Esophagus squamous epithelium (tissue), 5 donors: ENCODE measurements around the gene MEIKIN. TPM values are rescaled to one million over a fixed set of nuclear protein-coding genes. Genes with fewer than 3 reads are reported as not detected.

Experiments used
- DNase-seq: peaks from one replicate; lab custom pipeline; 2025; lab: John Stamatoyannopoulos, UW
- H3K27ac ChIP-seq, 4 donors: fragments of 200-600 bp; sonication (generic); one replicate each; pipeline ENCODE4 v1.5.1; 2016 to 2019; ENCODE audit warnings: mild to moderate bottlenecking in 1 of 4
- H3K27me3 ChIP-seq, 4 donors: fragments of 200-600 bp; sonication (generic); 1 replicate in 3 of 4; 2 replicates in 1 of 4; pipeline versions ENCODE4 v1.5.1 to v1.6.0; 2017 to 2021; ENCODE audit warnings: antibody characterized with exemption in 1 of 4
- H3K36me3 ChIP-seq, 3 donors: fragments of 200-600 bp; sonication (generic); one replicate each; pipeline ENCODE4 v1.5.1; 2016 to 2019
- H3K4me1 ChIP-seq, 3 donors: fragments of 200-600 bp; sonication (generic); one replicate each; pipeline ENCODE4 v1.5.1; 2017 to 2019
- H3K4me3 ChIP-seq, 4 donors: fragments of 200-600 bp; sonication (generic); 1 replicate in 3 of 4; 2 replicates in 1 of 4; pipeline ENCODE4 v1.5.1; 2016 to 2019; ENCODE audit warnings: mild to moderate bottlenecking in 2 of 4, moderate library complexity in 1 of 4
- H3K9me3 ChIP-seq, 3 donors: fragments of 200-600 bp; sonication (generic); one replicate each; pipeline ENCODE4 v1.5.1; 2016 to 2019
- CTCF ChIP-seq, 6 experiments: fragments of 450-650 bp in 4 of 6; fragments of 200-600 bp in 2 of 6; sonication (generic) in 2 of 6; IDR thresholded peaks; one replicate each; pipeline ENCODE4 v1.5.1; 2016 to 2019; ENCODE audit warnings: antibody characterized with exemption in 6 of 6, mild to moderate bottlenecking in 4 of 6, moderate library complexity in 4 of 6
- POLR2A ChIP-seq, 4 donors: fragments of 450-650 bp; IDR thresholded peaks; one replicate each; pipeline ENCODE4 v1.6.1; 2017; ENCODE audit warnings: antibody characterized with exemption in 4 of 4, mild to moderate bottlenecking in 4 of 4, moderate library complexity in 3 of 4
- WGBS, 2 donors: methylation state at CpG; one replicate each; pipeline ENCODE4 v1.1.5; 2018; 5-methylcytosine and 5-hydroxymethylcytosine counted together
- intact Hi-C: fragments of 100-400 bp; cut with DNase I; formaldehyde crosslinking; loops from one replicate; pipeline ENCODE4 v1.15.0; 2022
- total RNA-seq, 4 donors: library from RNA; depleted of rRNA; stranded (reverse); fragments of >200 nt; gene quantifications; one replicate each; pipeline ENCODE4 v1.1.0, GENCODE V29; 2016
- donor health status: DM: yes; HTN: yes; CAD: no.

MEIKIN gene
- total RNA-seq, 4 donors from 2014 or later, result not detected

DNA sequence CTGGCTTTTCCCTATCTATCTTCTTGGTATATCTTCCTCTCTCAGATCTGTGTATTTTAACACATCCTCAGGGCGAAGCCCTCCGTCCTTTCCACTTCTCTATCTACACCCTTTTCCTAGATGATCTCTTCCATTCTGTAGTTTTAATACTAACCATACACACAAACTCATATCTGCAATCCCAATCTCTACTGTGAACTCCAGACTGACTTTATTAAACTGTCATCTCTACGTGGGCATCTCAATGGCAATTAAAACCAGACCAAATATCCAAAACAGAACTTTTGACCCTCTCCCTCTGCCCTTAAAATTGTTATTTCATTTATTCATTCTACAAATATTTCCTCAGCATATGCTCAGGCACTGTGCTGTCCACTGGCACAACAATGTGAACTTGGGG, 155.7 kb downstream of the MEIKIN start:
- Histone ChIP-seq H3K4me1 (peaks cover 4 to 44% (median 8%) of the 10 kb centered on the region in 3 donors), H3K4me3 (no peak overlapping the region), H3K9me3 (no peaks in the 10 kb centered on the region), H3K27ac (no peak overlapping the region), H3K36me3 (no peaks in the 10 kb centered on the region), H3K27me3 (no peaks in the 10 kb centered on the region)
- no peak for TF ChIP-seq POLR2A (IDR thresholded peaks at IDR 0.05)
- TF ChIP-seq CTCF (IDR thresholded peaks at IDR 0.05), result no peak
- no peak for DNase-seq
- 82 to 90% methylated on average over 3 of the region's 3 CpGs for WGBS, 2 donors
- intact Hi-C loops, result loop anchor here (10.0 kb wide), 1 partner anchor 155 kb away; the partner anchor contains the start of gene RAPGEF6

GRCh38 chr5:131787736-131788135, 157.7 kb downstream of the MEIKIN start:
- TF ChIP-seq CTCF (IDR thresholded peaks at IDR 0.05) (no peak), POLR2A (IDR thresholded peaks at IDR 0.05) (no peak)
- H3K27ac ChIP-seq, result no peak overlapping the region
- no peak overlapping the region for H3K4me3 ChIP-seq
- no peaks in the 10 kb centered on the region for H3K9me3 ChIP-seq
- DNase-seq, result no peak
- intact Hi-C loops, result no loop called here
- peaks cover 0 to 35% (median 0%) of the 10 kb centered on the region in 3 donors for H3K4me1 ChIP-seq
- H3K27me3 ChIP-seq, result no peaks in the 10 kb centered on the region
- no peaks in the 10 kb centered on the region for H3K36me3 ChIP-seq
- 84 to 88% methylated on average over 4 of the region's 4 CpGs for WGBS, 2 donors

GRCh38 chr5:131786900-131787692, 158.4 kb downstream of the MEIKIN start:
- Histone ChIP-seq H3K4me1 (peaks cover 0 to 29% (median 0%) of the 10 kb centered on the region in 3 donors), H3K27me3 (no peaks in the 10 kb centered on the region), H3K27ac (no peak overlapping the region), H3K36me3 (peaks cover 0 to 5% (median 0%) of the 10 kb centered on the region in 3 donors), H3K9me3 (no peaks in the 10 kb centered on the region), H3K4me3 (no peak overlapping the region)
- 82 to 89% methylated on average over 4 of the region's 4 CpGs for WGBS, 2 donors
- no peak for DNase-seq
- intact Hi-C loops, result no loop called here
- TF ChIP-seq CTCF (IDR thresholded peaks at IDR 0.05), result no peak
- TF ChIP-seq POLR2A (IDR thresholded peaks at IDR 0.05), result no peak

DNA sequence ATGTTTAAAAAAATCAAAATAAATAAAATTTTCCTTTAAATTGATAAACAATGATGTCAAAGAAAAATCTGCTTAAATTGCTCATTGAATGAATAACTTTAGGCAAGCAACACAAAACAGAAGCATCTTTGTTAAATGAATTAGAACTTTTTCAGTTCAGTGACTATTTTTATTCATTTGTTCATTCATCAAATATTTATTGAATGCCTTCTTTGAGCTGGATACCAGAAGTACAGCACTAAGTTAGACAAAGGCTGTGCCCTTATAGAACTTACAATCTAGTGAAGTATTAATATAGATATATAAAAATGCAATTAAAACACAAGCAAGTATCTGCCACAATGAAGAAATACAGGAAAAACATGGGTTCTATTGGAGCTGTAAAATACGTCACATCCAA, 159.4 kb downstream of the MEIKIN start:
- H3K9me3 ChIP-seq, result no peaks in the 10 kb centered on the region
- no peak for TF ChIP-seq CTCF (IDR thresholded peaks at IDR 0.05)
- TF ChIP-seq POLR2A (IDR thresholded peaks at IDR 0.05), result no peak
- H3K27me3 ChIP-seq, result no peaks in the 10 kb centered on the region
- peaks cover 0 to 31% (median 0%) of the 10 kb centered on the region in 3 donors for H3K4me1 ChIP-seq
- peaks cover 0 to 8% (median 0%) of the 10 kb centered on the region in 3 donors for H3K36me3 ChIP-seq
- intact Hi-C loops, result no loop called here
- no peak overlapping the region for H3K4me3 ChIP-seq
- H3K27ac ChIP-seq, result no peak overlapping the region
- DNase-seq, result no peak
- WGBS, 2 donors, result 88% methylated on average over 1 of the region's 1 CpG

DNA sequence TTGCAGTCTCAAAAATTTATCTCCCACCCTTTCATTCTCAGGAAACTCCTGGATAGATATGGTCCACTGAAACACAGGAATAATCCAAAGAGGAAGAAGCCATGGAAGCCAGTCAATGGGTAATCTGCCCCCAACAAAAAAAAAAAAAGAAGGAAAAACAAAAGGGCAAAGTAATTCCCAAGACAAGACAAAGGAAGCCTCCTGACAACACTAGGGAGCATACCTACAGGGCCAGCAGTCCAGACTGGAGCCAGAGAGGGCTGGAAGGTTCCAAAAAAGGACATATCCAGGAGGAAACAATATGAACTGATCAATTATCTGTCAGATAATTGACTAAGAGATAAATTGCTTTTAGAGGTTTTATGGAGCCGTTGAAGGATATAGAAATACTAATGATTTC, 161.6 kb downstream of the MEIKIN start:
- no peaks in the 10 kb centered on the region for H3K9me3 ChIP-seq
- no peak overlapping the region for H3K27ac ChIP-seq
- H3K36me3 ChIP-seq, result peaks cover 0 to 8% (median 0%) of the 10 kb centered on the region in 3 donors
- H3K27me3 ChIP-seq, result no peaks in the 10 kb centered on the region
- WGBS, 2 donors, result 90 to 92% methylated on average over 1 of the region's 1 CpG
- TF ChIP-seq CTCF (IDR thresholded peaks at IDR 0.05) (no peak), POLR2A (IDR thresholded peaks at IDR 0.05) (no peak)
- peaks cover 0 to 36% (median 0%) of the 10 kb centered on the region in 3 donors for H3K4me1 ChIP-seq
- H3K4me3 ChIP-seq, result no peak overlapping the region
- intact Hi-C loops, result no loop called here
- DNase-seq, result no peak
